IPS DF 6.9 (cell line): Measurements from ENCODE around the gene DPP4.

Source experiments
- DNase-seq: peaks from one replicate; pipeline ENCODE4 v3.0.0-alpha.2; 2013; ENCODE audit warnings: low read depth, low spot score
- H3K27ac ChIP-seq: one replicate; pipeline ENCODE4 v1.5.1; 2013; ENCODE audit warnings: low read length, control low read depth
- H3K27me3 ChIP-seq: 2 replicates; pipeline ENCODE4 v1.6.1; 2013; ENCODE audit warnings: mild to moderate bottlenecking, low read length; ENCODE audit not compliant: control insufficient read depth, insufficient read depth
- H3K36me3 ChIP-seq: 2 replicates; pipeline ENCODE4 v1.6.1; 2013; ENCODE audit warnings: low read length; ENCODE audit not compliant: control insufficient read depth, insufficient read depth
- H3K4me1 ChIP-seq: 2 replicates; pipeline ENCODE4 v1.6.1; 2013; ENCODE audit warnings: low read length; ENCODE audit not compliant: control insufficient read depth, insufficient read depth
- H3K4me3 ChIP-seq: 2 replicates; pipeline ENCODE4 v1.5.1; 2013; ENCODE audit warnings: mild to moderate bottlenecking, low read length
- H3K9me3 ChIP-seq: 2 replicates; pipeline ENCODE4 v1.6.1; 2013; ENCODE audit warnings: low read length, inconsistent platforms; ENCODE audit not compliant: control insufficient read depth, insufficient read depth
- WGBS: extraction: QIAGEN DNeasy Blood & Tissue Kit; methylation state at CpG from one replicate; pipeline ENCODE4 v1.1.7; 2013; ENCODE audit warnings: mixed read lengths, missing lambda C conversion rate; ENCODE audit not compliant: insufficient read length, insufficient coverage; 5-methylcytosine and 5-hydroxymethylcytosine counted together

The DPP4 gene

GRCh38 chr2:162021516-162022058 is 52.4 kb downstream of the DPP4 start:
- H3K9me3 ChIP-seq, result no peaks in the 10 kb centered on the region
- no peak overlapping the region for H3K4me3 ChIP-seq
- H3K4me1 ChIP-seq, result no peaks in the 10 kb centered on the region
- no CpG with 5 or more reads among the region's 7 CpGs for whole genome bisulfite sequencing
- no peaks in the 10 kb centered on the region; the same call in 1 of the 2 replicates for H3K36me3 ChIP-seq
- DNase-seq, result no peak
- no peaks in the 10 kb centered on the region for H3K27me3 ChIP-seq
- H3K27ac ChIP-seq, result no peak overlapping the region

GRCh38 chr2:162018530-162018929 is 55.5 kb downstream of the DPP4 start:
- Histone ChIP-seq H3K27ac (no peak overlapping the region), H3K9me3 (no peaks in the 10 kb centered on the region), H3K36me3 (no peaks in the 10 kb centered on the region; the same call in 1 of the 2 replicates), H3K27me3 (no peaks in the 10 kb centered on the region), H3K4me3 (no peak overlapping the region), H3K4me1 (no peaks in the 10 kb centered on the region)
- no CpG with 5 or more reads among the region's 8 CpGs for WGBS
- no peak for DNase-seq

DNA sequence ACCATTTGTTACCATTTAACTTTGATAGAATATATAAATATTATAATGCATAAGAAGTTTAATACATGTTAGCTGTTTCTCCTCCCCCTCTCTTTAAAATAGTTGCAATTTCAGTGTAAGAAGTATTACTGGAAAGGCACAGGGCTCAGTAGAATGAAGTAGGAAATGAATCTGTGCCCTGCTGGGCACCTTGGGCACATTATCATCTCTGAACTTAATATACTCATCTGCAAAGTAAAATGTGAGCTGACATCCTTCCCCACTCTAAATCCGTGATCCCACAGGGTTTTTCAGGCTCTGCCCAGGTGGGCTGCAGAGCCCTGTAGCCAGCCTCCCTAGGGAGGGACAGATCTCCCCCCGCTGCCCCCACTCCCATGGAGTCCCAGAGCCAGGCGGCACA is 56.8 kb downstream of the DPP4 start:
- no peak overlapping the region for H3K27ac ChIP-seq
- no peak for DNase-seq
- no peaks in the 10 kb centered on the region for H3K27me3 ChIP-seq
- no peaks in the 10 kb centered on the region for H3K9me3 ChIP-seq
- no peaks in the 10 kb centered on the region for H3K4me1 ChIP-seq
- no peak overlapping the region for H3K4me3 ChIP-seq
- no peaks in the 10 kb centered on the region; the same call in 1 of the 2 replicates for H3K36me3 ChIP-seq
- WGBS, result no CpG with 5 or more reads among the region's 3 CpGs

- H3K9me3 ChIP-seq, result no peaks in the 10 kb centered on the region
- 0 out of 2 replicates have a peak, but pooled peaks cover 1% of the 10 kb centered on the region for H3K4me1 ChIP-seq
- H3K27me3 ChIP-seq, result no peaks in the 10 kb centered on the region
- no CpG with 5 or more reads among the region's 2 CpGs for WGBS
- no peak overlapping the region for H3K4me3 ChIP-seq
- no peak for DNase-seq
- H3K36me3 ChIP-seq, result no peaks in the 10 kb centered on the region; the same call in 1 of the 2 replicates
- H3K27ac ChIP-seq, result no peak overlapping the region
Observed at GRCh38 chr2:162016080-162016479, 57.9 kb downstream of the DPP4 start.

- Histone ChIP-seq H3K27me3 (no peaks in the 10 kb centered on the region), H3K4me1 (0 out of 2 replicates have a peak, but pooled peaks cover 1% of the 10 kb centered on the region), H3K27ac (no peak overlapping the region), H3K4me3 (no peak overlapping the region), H3K36me3 (no peaks in the 10 kb centered on the region; the same call in 1 of the 2 replicates), H3K9me3 (no peaks in the 10 kb centered on the region)
- no peak for DNase-seq
- no CpG with 5 or more reads among the region's 6 CpGs for WGBS
Observed at GRCh38 chr2:162014751-162015150, 59.3 kb downstream of the DPP4 start.

- H3K4me3 ChIP-seq, result no peak overlapping the region
- no peaks in the 10 kb centered on the region for H3K27me3 ChIP-seq
- H3K4me1 ChIP-seq, result 0 out of 2 replicates have a peak, but pooled peaks cover 1% of the 10 kb centered on the region
- H3K36me3 ChIP-seq, result no peaks in the 10 kb centered on the region; the same call in 1 of the 2 replicates
- no CpG with 5 or more reads among the region's 9 CpGs for WGBS
- H3K9me3 ChIP-seq, result no peaks in the 10 kb centered on the region
- H3K27ac ChIP-seq, result no peak overlapping the region
- DNase-seq, result no peak
Observed at GRCh38 chr2:162013514-162014475, 60.2 kb downstream of the DPP4 start.

DNA sequence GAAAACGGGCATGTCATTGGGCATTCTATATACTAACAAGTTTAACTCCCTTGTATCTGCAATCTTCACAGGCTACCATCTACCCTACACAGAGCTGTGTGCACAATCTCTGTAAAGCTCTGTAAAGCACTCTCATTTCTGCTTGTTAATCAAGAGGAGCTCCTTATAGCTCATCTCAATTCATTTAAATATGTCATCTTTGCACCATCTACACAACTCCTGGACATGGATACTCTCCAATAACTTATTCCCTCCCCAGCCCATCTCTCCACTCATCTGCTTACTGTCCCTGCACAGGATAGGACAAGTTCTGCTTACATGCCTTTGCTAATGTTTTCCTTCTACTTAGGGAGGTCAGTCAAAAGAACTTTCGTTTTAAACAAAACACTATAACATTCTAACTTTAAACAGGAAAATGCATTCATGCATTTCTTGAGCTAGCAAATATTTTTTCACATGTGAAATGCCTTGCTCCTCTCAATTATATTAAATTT is 61.4 kb downstream of the DPP4 start:
- no peaks in the 10 kb centered on the region for H3K27me3 ChIP-seq
- 0 out of 2 replicates have a peak, but pooled peaks cover 1% of the 10 kb centered on the region for H3K4me1 ChIP-seq
- no peaks in the 10 kb centered on the region for H3K36me3 ChIP-seq
- no peak overlapping the region for H3K4me3 ChIP-seq
- H3K9me3 ChIP-seq, result no peaks in the 10 kb centered on the region
- no peak for DNase-seq
- WGBS, result no CpG with 5 or more reads among the region's 2 CpGs
- no peak overlapping the region for H3K27ac ChIP-seq

DNA sequence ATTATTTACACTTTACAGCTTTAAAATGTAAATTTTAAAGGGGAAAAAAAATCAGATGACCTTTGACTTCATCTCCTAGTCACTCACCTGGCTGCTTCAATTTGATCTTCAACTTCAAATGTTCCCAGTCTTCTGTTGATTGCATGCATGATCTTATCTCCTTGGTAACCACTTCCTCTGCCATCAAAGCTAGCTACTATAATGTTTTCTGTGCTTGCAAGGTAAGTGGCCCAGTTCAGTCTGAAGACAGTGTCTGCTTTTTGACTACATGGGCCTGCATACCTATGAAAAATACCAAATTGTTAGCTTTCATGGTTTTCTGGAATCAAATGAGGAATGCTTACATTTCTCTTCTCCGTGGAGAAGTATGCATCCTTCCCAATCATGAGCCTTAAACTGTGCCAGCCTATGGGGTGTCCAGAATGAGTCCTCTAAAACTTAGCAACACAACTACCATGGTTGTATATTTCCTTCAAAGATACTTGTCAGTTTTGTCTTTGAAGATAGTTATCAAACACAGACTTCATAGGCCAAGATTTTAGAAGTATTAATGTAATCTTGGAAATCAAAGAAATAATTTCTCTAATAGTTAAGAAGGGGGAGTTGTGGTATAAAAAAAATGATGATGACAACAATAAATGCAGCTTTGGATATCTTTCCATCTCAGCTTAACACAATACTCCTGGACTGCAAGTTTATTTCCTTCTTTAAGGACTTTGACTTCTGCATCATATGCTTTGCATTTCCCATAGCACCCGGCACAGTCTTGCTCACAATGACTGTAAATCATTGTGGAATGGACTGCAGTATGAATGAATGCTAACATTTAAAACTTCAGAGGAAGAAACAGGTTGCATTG is 62.1 kb downstream of the DPP4 start:
- no peak overlapping the region for H3K4me3 ChIP-seq
- no CpG with 5 or more reads among the region's 2 CpGs for WGBS
- H3K4me1 ChIP-seq, result 0 out of 2 replicates have a peak, but pooled peaks cover 1% of the 10 kb centered on the region
- DNase-seq, result no peak
- no peaks in the 10 kb centered on the region for H3K27me3 ChIP-seq
- no peak overlapping the region for H3K27ac ChIP-seq
- H3K9me3 ChIP-seq, result no peaks in the 10 kb centered on the region
- H3K36me3 ChIP-seq, result no peaks in the 10 kb centered on the region

GRCh38 chr2:162009543-162009942 is 64.5 kb downstream of the DPP4 start:
- no CpG with 5 or more reads among the region's 2 CpGs for WGBS
- H3K9me3 ChIP-seq, result no peaks in the 10 kb centered on the region
- no peaks in the 10 kb centered on the region for H3K36me3 ChIP-seq
- H3K4me1 ChIP-seq, result 0 out of 2 replicates have a peak, but pooled peaks cover 1% of the 10 kb centered on the region
- no peak for DNase-seq
- no peak overlapping the region for H3K27ac ChIP-seq
- no peaks in the 10 kb centered on the region for H3K27me3 ChIP-seq
- H3K4me3 ChIP-seq, result no peak overlapping the region
